Measurements from ENCODE around the gene CD2.

The CD2 gene

DNA sequence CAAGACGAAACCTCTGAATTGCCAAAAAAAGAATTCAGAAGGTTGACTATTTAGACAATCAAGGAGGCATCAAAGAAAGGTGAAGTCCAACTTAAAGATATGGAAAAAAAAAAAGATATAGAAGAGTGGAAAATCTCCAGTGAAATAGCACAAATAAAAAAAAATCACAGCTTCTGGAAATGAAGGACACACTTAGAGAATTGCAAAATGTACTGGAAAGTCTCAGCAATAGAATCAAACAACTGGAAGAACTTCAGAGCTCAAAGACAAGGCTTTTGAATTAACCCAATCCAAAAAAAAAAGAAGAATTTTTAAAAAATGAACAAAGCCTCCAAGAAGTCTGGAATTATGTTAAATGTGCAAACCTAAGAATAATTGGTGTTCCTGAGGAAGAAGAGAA, 31.8 kb downstream of the CD2 start:
- DNase-seq, result no peak

- no peak for DNase-seq
Observed at GRCh38 chr1:116791727-116792126, 37.5 kb downstream of the CD2 start.

DNA sequence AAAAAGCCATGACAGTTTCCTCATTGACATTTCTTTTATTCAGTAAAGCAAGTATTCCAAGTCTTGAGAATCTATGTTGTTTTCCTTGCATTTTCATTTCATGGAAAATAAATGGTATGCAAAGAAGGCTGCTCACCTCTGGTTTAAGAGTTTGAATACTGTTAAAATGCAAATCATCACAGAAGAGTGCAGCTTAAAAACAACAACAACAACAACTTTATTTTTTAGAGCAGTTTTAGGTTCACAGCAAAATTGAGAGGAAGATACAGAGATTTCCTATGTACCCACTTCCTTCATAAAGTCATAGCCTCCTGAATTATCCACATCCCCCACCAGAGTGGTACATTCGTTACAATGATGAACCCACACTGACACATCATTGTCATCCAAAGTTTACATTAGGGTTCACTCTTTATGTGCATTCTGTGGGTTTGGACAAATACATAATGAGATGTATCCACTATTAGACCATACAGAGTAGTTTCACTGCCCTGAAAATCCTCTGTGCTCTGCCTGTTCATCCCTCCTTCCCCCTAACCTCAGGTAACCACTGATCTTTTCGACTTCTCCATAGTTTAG, 39.2 kb downstream of the CD2 start:
- no peak for DNase-seq

GRCh38 chr1:116794371-116794770, 40.1 kb downstream of the CD2 start:
- DNase-seq, result no peak

- no peak for DNase-seq
Observed at GRCh38 chr1:116794804-116795481, 40.7 kb downstream of the CD2 start.

- DNase-seq, result no peak
Observed at GRCh38 chr1:116795482-116795829, 41.2 kb downstream of the CD2 start.

DNA sequence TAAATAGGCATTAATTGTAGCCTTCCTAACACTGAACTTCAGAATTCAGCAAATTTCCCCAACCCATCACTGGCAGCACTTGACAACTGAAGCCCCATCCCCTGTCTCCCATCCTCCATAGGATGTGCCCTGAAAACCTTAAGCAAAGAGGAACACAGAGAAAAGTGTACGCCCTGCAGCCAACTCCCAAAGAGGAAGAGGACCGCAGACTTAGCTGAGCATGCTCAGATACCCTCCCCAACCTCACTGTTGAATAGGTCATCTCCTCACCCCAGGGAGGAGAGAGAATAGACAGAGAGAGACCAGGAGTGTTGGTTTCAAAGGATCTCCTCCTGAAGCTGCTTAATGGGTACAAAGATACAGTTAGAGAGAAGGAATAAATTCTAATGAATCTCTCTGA, 50.5 kb downstream of the CD2 start:
- no peak for DNase-seq

- no peak for DNase-seq
Observed at GRCh38 chr1:116805398-116805797, 51.2 kb downstream of the CD2 start.

GRCh38 chr1:116806245-116806644, 52.0 kb downstream of the CD2 start:
- no peak for DNase-seq

DNA sequence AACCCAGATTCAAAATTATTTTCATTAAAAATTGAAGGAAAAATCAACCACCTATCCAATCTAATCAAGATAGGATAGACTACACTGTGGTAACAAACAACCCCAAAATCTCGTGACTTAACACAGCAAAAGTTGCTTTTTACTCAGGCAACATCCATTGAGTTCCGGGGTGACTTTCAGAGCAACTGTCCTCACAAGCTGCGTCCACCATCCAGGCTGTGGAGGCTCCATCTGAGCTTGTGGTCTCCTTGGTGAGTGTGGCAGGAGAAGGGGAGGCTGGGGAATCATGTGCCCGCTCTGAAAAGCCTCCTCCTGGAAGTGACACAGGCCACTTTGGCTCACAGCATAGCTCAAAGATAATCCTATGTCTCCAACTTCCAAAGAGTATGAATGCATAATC, 52.4 kb downstream of the CD2 start:
- no peak for DNase-seq

DNA sequence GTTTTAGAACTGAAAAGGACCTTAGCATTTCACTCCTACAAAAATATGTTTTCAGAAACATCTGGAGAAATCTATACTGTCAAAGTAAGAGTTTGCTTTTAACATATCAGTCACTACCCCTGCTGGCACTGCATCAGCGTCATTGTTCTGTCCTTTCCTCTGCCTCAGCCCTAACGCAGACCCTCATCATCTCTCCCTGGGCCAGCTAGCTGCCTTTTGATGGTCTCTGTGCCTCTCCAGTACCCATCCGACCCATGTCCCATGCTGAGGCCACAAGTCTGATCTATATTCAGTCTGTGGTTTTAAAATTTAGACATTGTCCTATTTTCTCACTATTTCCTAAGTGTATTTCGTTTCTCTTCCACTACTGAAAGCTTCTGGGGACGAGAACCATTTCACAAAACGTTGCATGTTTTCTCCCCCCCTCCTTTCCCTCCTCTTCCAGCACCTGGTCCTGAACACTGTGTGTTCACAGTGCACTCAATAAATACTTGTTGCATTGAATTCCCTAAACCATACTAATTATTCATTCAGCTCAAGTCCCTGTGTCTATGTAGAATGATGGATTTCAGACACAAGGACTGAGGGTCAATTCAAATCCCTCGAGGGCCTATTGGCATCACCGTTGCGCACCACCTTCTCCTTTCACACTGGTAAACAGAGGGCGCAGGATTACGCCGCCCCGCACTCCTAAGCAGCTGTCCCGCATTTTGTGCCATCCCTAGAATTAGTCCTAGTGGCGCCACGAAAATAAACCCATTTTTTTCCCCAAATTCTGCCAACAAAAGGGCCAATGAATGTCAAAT, 53.4 kb downstream of the CD2 start:
- no peak for DNase-seq

- no peak for DNase-seq
Observed at GRCh38 chr1:116808200-116808847, 54.1 kb downstream of the CD2 start.

- no peak for DNase-seq
Observed at GRCh38 chr1:116808848-116809508, 54.7 kb downstream of the CD2 start.

- DNase-seq, result no peak
Observed at GRCh38 chr1:116811321-116811720, 57.1 kb downstream of the CD2 start.

GRCh38 chr1:116814926-116815723, 60.9 kb downstream of the CD2 start:
- no peak for DNase-seq

DNA sequence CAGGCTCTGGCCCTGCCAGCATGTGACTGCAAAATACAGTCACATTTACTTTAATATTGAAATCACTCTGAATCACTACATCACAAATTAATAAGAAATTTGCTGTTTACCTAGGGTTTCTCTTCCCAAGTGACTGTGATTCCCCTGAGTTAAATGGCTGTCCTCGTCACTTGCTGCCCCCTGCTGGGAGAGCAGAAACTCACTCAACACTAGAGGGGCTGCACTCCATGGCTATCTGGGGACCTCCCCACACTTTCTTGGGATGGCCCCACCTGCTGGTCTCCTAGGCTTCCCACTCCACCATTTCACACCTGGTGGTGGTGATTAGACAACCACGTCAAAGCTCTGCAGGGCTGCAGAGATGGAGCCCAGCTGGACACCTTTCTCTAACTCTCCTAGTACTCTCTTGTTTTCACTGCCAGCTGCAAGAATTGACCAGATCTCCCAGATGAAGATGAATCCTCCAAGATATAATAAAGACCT, 63.4 kb downstream of the CD2 start:
- DNase-seq, result no peak
